ENCODE results near the gene CYP27C1. TPM values are rescaled to one million over a fixed set of nuclear protein-coding genes. Genes with fewer than 3 reads are reported as not detected.
A peak's percentile ranks its signal among the peaks of the same experiment; 100 is the strongest.

Gene CYP27C1
- total RNA-seq, 2 donors from 2014 or later, result 0.52 TPM; not detected in 1

DNA sequence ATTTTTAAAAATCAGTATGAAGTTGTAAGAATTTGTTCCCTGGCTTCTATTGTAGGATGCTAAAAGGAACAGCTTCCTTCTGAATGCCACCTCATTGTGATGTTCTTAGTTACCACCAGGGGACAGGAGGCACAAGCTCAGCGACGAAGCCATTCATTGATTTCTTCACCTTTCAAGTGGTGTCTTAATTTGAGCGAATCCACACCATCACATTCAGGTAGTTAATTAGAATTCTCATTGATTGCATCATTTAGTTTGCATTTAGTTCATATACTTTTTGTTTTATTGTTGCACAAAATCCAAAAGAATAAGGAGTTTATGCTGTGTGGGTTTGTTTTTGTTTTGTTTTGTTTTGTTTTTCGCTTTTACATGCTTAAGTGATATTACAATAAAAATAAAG lies 23.1 kb downstream of the CYP27C1 start:
- H3K4me1 ChIP-seq, result peaks cover 4% of the 10 kb centered on the region
- 49 to 54% methylated on average over 4 of the region's 4 CpGs for WGBS, 2 donors
- ATAC-seq, result no peak

DNA sequence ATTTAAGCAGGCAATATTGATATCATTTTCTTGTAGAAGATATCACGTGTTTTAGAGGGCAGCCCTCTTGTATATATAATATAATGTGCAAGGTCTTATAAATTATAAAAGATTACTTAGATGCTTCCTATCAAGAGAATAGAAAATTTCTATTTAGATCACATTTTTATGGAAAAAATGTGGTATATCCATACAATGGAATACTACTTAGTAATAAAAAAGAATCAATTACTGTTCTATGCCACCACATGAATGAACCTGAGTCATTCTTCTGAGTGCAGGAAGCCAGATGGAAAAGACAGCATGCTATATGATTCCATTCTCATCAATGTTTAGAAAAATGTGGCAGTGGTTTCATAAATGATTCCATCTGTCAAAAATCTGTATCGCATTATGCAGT lies 23.6 kb downstream of the CYP27C1 start:
- no peaks in the 10 kb centered on the region for H3K36me3 ChIP-seq (replicated peaks in 1 of 2; ENCODE audit: insufficient read depth in 1 of 2, low read depth in 2 of 2)
- 88 to 94% methylated on average over 2 of the region's 2 CpGs for WGBS, 2 donors
- H3K4me3 ChIP-seq, result no peak overlapping the region
- peaks cover 4% of the 10 kb centered on the region for H3K4me1 ChIP-seq
- TF ChIP-seq, protein P1, sequence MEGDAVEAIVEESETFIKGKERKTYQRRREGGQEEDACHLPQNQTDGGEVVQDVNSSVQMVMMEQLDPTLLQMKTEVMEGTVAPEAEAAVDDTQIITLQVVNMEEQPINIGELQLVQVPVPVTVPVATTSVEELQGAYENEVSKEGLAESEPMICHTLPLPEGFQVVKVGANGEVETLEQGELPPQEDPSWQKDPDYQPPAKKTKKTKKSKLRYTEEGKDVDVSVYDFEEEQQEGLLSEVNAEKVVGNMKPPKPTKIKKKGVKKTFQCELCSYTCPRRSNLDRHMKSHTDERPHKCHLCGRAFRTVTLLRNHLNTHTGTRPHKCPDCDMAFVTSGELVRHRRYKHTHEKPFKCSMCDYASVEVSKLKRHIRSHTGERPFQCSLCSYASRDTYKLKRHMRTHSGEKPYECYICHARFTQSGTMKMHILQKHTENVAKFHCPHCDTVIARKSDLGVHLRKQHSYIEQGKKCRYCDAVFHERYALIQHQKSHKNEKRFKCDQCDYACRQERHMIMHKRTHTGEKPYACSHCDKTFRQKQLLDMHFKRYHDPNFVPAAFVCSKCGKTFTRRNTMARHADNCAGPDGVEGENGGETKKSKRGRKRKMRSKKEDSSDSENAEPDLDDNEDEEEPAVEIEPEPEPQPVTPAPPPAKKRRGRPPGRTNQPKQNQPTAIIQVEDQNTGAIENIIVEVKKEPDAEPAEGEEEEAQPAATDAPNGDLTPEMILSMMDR (IDR thresholded peaks at IDR 0.05), result no peak
- no peak for TF ChIP-seq POLR2A (IDR thresholded peaks at IDR 0.05)
- no peaks in the 10 kb centered on the region for H3K27me3 ChIP-seq
- no peak overlapping the region for H3K27ac ChIP-seq
- no peaks in the 10 kb centered on the region for H3K9me3 ChIP-seq
- intact Hi-C loops (cut with DNase I), result no loop called here
- DNase-seq (no peak), ATAC-seq (no peak)

More for the DNA sequence above, 23.1 kb downstream of the CYP27C1 start:
- H3K4me3 ChIP-seq, result no peak overlapping the region
- no peaks in the 10 kb centered on the region for H3K27me3 ChIP-seq
- H3K36me3 ChIP-seq (replicated peaks in 1 of 2; ENCODE audit: insufficient read depth in 1 of 2, low read depth in 2 of 2), result no peaks in the 10 kb centered on the region
- TF ChIP-seq POLR2A (IDR thresholded peaks at IDR 0.05), result no peak
- TF ChIP-seq, protein P1 (IDR thresholded peaks at IDR 0.05), result peak in 4 of 7 experiments; percentile 8 to 21 (median 12)
- no peak overlapping the region for H3K27ac ChIP-seq
- no peak for DNase-seq
- intact Hi-C loops (cut with DNase I), result no loop called here
- no peaks in the 10 kb centered on the region for H3K9me3 ChIP-seq

- no peak for DNase-seq
- WGBS, 2 donors, result 65 to 69% methylated on average over 18 of the region's 18 CpGs
- ATAC-seq, result no peak
- intact Hi-C loops (cut with DNase I), result no loop called here
- H3K27ac ChIP-seq, result no peak overlapping the region
- no peaks in the 10 kb centered on the region for H3K36me3 ChIP-seq (replicated peaks in 1 of 2; ENCODE audit: insufficient read depth in 1 of 2, low read depth in 2 of 2)
- no peak for TF ChIP-seq POLR2A (IDR thresholded peaks at IDR 0.05)
- TF ChIP-seq, protein P1 (IDR thresholded peaks at IDR 0.05), result no peak
- no peaks in the 10 kb centered on the region for H3K27me3 ChIP-seq
- H3K4me3 ChIP-seq, result no peak overlapping the region
- no peaks in the 10 kb centered on the region for H3K9me3 ChIP-seq
- H3K4me1 ChIP-seq, result peaks cover 4% of the 10 kb centered on the region
Observed at GRCh38 chr2:127195140-127196074, 24.7 kb downstream of the CYP27C1 start.

DNA sequence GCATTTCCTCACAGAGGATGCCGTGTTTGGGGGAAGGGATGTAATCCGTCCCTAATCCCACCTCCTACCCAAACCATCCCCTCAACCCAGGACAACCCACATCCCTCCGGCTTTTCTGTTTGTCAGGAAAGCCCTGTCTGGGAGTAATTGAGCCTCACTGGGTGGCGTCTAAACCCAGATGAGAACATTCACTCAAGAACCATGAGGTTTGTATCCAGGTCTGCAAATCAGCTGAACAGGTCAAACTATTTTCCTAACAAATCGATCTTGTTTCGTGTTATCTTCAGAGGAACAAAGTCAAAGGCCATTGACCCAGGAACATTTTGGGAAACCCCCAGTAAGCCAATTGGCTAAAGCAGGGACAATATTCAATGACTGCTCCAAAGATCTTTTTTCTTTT lies 25.7 kb downstream of the CYP27C1 start:
- TF ChIP-seq POLR2A (IDR thresholded peaks at IDR 0.05), result no peak
- Histone ChIP-seq H3K9me3 (no peaks in the 10 kb centered on the region), H3K27ac (peak overlapping the region in 2 of 4 donors; percentile 10 to 52), H3K4me3 (no peak overlapping the region), H3K27me3 (no peaks in the 10 kb centered on the region), H3K4me1 (peaks cover 4% of the 10 kb centered on the region), H3K36me3 (replicated peaks in 1 of 2; ENCODE audit: insufficient read depth in 1 of 2, low read depth in 2 of 2) (no peaks in the 10 kb centered on the region)
- ATAC-seq, result no peak
- WGBS, 2 donors, result 52 to 57% methylated on average over 6 of the region's 6 CpGs
- intact Hi-C loops (cut with DNase I), result no loop called here
- DNase-seq, result no peak

GRCh38 chr2:127193967-127194280 lies 26.2 kb downstream of the CYP27C1 start:
- Histone ChIP-seq H3K27me3 (no peaks in the 10 kb centered on the region), H3K27ac (peak overlapping the region in 2 of 4 donors; percentile 10 to 52), H3K4me3 (no peak overlapping the region), H3K4me1 (peaks cover 4% of the 10 kb centered on the region), H3K9me3 (no peaks in the 10 kb centered on the region), H3K36me3 (replicated peaks in 1 of 2; ENCODE audit: insufficient read depth in 1 of 2, low read depth in 2 of 2) (no peaks in the 10 kb centered on the region)
- DNase-seq (no peak), ATAC-seq (peak; percentile 58)
- TF ChIP-seq, protein P1 (IDR thresholded peaks at IDR 0.05), result no peak
- TF ChIP-seq POLR2A (IDR thresholded peaks at IDR 0.05), result no peak
- intact Hi-C loops (cut with DNase I), result no loop called here
- WGBS, 2 donors, result 40 to 57% methylated on average over 5 of the region's 5 CpGs
